Fibroblast of skin of scalp (primary cell): ENCODE data around the gene THEMIS.
"Not testable (repeated sequence)": the region's sequence is repeated elsewhere in the genome, so short reads cannot be mapped to it uniquely, and the experiment has no call there.

Experiments used
- DNase-seq: peaks from one replicate; pipeline ENCODE4 v3.0.0-alpha.2; 2013

Gene THEMIS

GRCh38 chr6:127716465-127716864 is 184.4 kb downstream of the THEMIS start:
- DNase-seq, result peak; percentile 14

GRCh38 chr6:127710668-127711067 is 190.2 kb downstream of the THEMIS start:
- no peak for DNase-seq

DNA sequence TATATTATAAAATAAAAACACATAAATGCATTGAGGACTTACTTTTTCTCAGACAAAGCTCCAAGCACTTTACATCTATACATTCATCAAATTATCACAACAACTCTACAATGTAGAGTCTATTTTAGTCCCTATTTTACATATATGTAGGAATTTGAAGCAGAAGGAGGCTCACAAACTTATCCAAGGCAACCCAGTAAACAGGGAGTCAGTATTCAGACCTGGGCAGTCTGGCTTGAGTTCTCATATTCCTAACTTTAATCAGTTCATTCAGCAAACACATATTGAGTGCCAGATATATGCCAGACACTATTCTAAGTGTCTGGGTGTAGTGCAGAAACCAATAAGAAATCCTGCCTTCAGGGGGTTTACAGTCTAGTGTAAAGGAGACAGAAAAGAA is 194.6 kb downstream of the THEMIS start:
- DNase-seq, result no peak

- DNase-seq, result no peak
Measured at GRCh38 chr6:127695108-127695507, 205.8 kb downstream of the THEMIS start.

DNA sequence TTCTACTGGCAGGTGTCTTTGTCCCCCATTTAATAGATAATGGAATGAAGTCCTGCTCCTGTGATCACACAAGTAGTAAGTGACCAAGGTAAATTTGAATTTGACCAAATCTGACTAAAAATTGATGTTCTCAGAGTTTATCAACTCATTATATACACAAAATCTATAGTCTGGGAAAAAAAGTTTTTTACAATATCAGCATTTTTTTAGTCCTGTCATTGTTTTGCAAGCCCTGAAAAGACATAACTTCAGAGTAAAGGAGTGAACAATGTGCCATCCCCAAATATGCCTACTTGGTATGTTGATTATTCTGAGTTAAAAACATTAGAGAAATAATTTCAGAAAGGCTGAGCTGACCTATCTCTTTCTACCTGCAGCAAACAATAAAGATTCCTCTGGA is 209.7 kb downstream of the THEMIS start:
- DNase-seq, result no peak

DNA sequence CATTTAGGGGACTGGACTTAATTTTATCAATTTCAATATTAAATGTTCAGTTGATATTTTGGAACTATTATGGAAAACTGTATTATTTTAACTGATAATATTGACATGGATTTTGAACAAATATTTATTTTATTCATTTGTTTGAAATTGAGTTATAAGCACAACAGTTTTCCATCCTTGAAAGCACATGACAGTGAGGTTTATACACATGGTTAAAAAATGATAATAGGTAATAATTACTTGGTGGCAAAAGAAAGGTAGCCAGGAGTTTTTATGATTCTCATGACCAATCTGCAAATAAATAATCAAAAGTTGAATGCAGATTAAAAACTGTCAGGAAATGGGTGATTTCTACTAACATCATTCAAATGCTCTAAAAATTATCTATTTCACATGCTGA is 210.3 kb downstream of the THEMIS start:
- DNase-seq, result no peak

DNA sequence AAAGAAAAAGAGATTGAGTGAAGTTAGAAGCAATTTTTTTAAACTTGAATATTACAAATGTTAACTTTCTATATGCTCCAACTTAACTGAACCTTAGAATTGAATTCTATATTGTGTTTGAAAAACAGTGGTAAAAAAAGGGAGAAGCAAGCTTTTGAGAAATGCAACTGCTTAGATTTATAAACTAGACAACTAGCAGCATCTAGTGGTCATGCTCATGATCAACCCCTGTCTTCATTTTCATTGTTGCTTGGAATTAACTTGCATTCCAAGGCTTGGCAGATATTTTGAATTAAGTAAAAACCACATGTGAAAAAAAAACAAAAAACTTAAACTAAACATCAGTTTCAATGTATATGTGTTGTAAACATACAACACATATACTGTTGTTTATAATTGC is 210.8 kb downstream of the THEMIS start:
- DNase-seq, result peak; percentile 38

DNA sequence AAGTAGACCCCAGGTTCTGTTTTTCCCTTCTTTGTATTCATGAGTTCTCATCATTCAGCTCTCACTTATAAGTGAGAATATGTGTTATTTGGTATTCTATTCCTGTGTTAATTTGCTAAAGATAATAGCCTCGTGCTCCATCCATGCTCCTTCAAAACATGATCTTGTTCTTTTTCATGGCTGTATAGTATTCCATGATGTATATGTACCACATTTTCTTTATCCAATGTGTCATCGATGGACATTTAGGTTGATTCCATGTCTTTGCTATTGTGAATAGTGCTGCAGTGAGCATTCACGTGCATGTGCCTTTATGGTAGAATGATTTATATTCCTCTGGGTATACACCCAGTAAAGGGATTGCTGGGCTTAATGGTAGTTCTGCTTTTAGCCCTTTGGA is 213.4 kb downstream of the THEMIS start:
- DNase-seq, result not testable (repeated sequence)

DNA sequence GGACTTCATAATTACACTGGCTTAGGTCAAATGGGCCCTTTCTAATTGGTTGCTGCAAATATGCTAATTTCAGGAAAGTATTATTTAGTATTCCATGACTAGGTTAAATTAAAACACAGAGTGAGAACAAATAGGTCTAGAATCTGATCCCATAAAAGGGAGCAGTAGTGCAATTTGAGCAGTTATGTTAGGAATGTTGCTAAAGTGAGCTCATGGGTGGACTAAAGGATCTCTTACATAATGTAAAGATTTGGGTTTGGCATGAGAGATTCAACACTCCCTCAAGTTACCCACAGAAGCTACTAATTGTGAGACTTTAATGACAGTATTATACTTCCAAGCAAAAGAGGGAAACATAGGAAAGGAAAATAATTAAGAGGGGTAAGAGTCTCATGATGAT is 214.8 kb downstream of the THEMIS start:
- DNase-seq, result peak; percentile 10

GRCh38 chr6:127684501-127684900 is 216.4 kb downstream of the THEMIS start:
- no peak for DNase-seq
